HG03575 (cell line): Measurements from ENCODE around the gene UBAC2.

Experiments
- ATAC-seq: cut with Tn5 transposase; IDR thresholded peaks from one replicate; pipeline ENCODE4 v1.9.1; 2021; ENCODE audit not compliant: unreplicated experiment, insufficient number of reproducible peaks, low FRiP score; ENCODE audit errors: extremely low read depth

The UBAC2 gene

DNA sequence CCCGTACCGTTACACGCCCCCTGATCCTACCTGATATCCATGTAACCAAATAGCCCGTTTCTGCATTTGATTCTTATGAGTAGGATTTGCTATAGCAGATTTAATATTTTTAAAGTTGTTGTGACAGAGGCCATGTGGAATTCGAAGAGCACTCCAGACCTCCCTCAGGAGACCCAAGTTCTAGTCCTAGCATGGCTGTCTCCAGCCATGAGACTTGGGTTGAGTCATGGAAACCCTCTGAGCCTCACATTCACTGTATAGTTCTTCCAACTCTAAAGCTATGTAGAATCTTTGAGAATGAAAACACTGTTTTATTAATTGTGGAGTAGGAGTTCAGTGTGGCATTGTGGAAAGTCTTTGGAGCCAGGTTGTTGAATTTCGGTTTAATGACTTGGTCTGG is 114.5 kb downstream of the UBAC2 start:
- ATAC-seq, result no peak

- no peak for ATAC-seq
These were observed 115.6 kb downstream of the UBAC2 start for GRCh38 chr13:99316224-99316623.

DNA sequence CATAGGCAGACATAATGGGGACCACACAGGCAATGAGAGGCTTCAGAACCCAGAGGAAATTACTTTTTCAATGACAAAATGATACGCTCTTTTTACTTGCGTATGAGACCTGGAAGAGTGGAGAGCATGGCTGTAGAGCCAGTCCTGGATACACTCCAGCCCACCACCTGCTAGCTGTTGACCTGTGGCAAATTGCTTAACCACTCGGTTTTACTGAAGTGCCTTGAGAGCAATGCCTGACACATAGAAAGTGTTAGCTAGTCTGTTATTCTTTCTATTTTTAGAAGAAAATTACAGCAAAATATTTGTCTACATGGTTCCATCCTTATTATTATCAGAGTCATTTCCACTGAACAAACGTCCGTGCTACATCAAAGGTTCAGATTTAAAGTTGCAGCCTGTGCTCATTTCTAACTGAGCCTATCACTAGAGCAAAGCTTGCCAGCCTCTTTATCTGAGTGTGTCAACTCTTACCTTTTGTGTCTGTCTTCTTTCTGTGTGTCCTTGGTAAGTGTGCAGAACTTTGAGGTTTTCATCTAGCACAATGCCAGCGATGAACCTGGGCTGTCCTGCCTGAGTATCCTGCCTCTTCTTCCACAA is 116.1 kb downstream of the UBAC2 start:
- no peak for ATAC-seq

DNA sequence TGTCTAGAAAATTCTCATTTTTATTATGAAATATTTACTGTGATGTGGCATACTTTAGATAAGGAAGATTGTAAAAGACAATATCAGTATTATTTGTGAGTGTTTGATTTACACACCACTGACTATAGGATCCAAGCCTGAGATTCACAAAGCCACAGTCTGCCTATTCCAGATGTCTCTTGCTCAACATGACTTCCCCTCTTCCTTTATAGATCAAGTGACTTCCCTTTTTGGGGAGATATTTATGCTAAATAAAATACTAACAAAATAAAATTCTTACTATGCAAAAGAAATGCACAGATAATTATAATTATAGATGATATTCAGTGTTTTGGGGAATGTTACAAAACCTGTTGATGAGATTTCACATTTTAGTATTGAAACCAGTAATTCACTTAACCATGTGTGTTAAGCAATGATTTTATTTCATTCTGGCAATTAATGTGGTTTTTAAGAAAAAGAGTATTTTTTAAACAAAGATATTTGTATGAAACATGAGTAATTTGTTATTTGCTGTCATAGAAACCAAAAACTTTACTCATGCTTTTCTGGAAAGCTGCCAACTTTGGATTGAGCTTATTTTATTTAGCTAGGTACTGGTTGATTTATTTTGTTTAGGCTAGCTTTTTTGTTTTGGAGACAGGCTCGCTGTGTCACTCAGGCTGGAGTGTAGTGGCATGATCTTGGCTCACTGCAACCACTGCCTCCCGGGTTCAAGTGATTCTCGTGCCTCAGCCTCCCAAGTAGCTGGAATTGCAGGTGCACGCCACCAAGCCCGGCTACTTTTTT is 120.2 kb downstream of the UBAC2 start:
- no peak for ATAC-seq

- ATAC-seq, result no peak
These were observed 121.1 kb downstream of the UBAC2 start for GRCh38 chr13:99321709-99322108.

GRCh38 chr13:99322297-99323103 is 121.8 kb downstream of the UBAC2 start:
- ATAC-seq, result peak; percentile 89

DNA sequence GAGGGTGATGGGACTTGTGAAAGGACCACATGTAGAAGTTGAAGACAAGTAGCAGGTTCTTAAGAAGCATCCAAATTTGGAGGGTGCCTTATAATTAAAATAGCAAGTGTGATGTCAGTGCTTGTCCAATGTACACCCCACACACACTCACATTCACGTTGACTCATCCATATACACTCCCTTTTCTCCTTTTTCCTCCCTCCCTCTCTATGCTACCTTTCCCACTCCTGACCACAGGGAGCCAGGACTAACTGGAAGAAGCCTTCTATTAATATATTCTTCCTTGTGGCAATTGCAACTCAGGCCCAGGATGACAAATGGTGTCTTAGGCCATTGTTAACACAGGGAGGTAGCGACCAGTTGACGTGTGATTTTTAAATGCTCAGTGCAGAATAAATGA is 122.8 kb downstream of the UBAC2 start:
- ATAC-seq, result no peak

DNA sequence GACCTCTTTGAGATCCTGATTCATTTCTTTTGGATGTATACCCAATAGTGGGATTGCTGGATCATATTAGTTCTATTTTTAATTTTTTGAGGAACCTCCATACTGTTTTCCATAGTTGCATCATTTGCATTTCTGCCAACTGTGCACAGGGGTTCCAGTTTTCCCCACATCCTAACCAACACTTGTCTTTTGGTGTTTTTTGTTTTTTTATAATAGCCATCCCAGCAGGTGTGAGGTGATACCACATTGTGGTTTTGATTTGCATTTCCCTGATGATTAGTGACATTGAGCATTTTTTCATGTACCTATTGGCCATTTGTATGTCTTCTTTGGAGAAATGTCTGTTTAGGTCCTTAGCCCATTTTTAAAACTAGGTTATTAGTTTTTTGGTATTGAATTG is 125.4 kb downstream of the UBAC2 start:
- ATAC-seq, result no peak

- no peak for ATAC-seq
These were observed 126.5 kb downstream of the UBAC2 start for GRCh38 chr13:99327126-99327525.

DNA sequence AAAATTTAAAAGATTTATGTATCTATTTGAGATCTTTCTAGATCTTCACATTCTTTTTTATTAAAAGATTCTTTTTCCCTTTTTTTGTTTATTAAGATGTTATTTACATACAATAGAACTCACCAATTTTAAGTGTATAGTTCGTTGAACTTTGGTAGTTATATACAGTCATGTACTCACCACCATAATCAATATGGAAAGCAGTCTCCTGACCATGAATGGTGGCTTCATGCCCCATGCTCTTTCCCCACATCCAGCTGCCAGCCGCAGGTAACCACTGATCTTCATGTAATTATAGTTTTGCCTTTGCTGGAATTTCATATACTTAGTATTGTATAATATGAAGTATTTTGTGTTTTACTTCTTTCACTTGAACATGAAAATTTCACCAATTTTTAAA is 127.1 kb downstream of the UBAC2 start:
- ATAC-seq, result no peak

- no peak for ATAC-seq
These were observed 128.8 kb downstream of the UBAC2 start for GRCh38 chr13:99329477-99329876.

DNA sequence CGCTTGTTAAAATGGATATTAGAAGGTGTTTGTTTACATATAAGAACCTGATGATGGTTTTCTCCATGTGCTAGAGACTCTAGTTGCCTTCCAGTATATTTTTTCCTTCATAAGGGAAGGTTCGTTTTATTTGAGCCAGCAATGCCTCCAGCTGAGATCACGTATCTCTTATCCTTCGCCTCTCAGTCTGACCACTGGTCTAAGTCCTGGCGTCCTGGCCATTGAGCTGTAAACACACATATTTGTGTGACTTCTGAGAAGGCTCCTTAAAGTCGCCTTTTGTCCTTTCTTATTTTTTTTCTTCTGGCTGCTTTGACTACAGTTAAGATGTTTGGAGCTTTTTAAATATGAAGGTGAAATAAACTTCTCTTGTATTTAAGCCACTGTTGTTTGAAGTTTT is 130.3 kb downstream of the UBAC2 start:
- ATAC-seq, result no peak

GRCh38 chr13:99331881-99332293 is 131.2 kb downstream of the UBAC2 start:
- ATAC-seq, result no peak

DNA sequence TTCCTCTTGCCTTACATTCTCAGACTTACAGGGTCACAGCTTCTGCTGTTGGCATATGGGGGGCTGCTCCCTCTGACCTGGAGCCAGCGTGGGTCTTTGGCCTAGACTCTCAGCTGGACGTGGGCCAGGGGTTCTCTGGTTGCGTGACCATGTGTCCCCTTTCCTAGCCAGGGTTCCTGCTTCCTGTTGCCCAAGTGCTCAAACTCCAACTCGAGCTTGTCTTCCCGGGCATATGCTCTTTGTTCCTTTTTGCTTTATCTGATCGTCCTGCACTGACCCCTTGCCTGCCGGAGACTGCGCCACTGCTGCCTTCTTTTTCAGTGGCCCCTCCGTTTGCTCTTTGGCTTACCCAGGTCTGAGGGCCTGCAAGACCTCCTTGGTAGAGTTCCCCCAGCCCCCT is 131.8 kb downstream of the UBAC2 start:
- ATAC-seq, result no peak

- ATAC-seq, result no peak
These were observed 133.6 kb downstream of the UBAC2 start for GRCh38 chr13:99334221-99334620.

- no peak for ATAC-seq
These were observed 134.4 kb downstream of the UBAC2 start for GRCh38 chr13:99335087-99335486.

DNA sequence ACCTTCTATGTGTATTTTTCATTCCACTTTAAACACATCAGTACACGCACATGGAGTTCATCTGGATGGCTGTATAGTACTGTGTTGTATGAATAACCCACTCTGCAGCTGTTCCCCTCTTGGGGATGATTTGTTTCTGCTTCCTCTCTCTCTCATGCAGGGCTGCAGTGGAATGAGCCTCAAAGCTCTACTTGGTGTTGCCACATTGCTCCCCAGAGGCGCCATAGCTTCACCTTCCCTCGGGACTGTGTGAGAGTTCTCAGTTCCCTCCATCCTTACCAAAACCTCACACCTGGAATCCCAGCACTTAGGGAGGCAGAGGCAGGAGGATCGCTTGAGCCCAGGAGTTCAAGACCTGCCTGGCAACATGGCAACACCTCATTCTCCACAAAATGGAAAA is 134.9 kb downstream of the UBAC2 start:
- ATAC-seq, result no peak

- ATAC-seq, result no peak
These were observed 138.6 kb downstream of the UBAC2 start for GRCh38 chr13:99339230-99339721.

DNA sequence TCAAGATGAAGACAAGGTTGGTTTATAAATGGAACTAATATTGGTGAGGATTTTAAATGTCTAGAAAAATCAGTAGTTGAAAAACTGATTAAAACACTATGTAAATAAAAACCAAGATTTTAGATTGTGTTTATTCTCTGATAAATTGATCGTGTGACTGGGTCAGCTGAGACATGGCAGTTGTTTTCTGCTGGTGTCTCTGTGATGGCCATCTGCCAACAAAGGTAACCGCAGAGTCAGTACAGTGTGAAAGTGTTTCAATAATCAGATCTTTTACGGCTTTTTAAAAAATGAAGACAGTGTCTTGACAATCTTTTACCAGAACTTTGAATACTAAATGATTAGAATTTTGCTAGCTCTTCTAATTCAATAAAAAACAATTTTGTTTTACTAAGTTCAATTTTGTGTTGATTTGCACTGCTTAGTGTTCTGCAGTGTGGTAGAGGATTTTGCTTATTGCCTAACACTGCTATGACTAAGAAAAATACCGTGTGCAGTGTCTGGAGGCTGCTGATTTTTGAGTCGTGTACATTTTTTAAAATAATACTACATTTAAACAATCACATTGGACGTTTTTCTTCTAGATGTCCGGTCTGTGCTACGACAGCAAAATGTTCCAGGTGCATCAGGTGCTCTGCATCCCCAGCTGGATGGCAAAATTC is 139.2 kb downstream of the UBAC2 start:
- ATAC-seq, result no peak
